Endometrium (tissue), 2 donors: ENCODE measurements around the gene DDX25.
A peak's percentile ranks its signal among the peaks of the same experiment; 100 is the strongest.
"Not testable (repeated sequence)": the region's sequence is repeated elsewhere in the genome, so short reads cannot be mapped to it uniquely, and the experiment has no call there.

Source experiments
- FAIRE-seq: peaks from 2 replicates; lab custom pipeline; 2012; peaks lifted over from hg19 to GRCh38; lab: Jason Lieb, UNC
- donor health status: control.
- donor health status: control.

Gene DDX25

DNA sequence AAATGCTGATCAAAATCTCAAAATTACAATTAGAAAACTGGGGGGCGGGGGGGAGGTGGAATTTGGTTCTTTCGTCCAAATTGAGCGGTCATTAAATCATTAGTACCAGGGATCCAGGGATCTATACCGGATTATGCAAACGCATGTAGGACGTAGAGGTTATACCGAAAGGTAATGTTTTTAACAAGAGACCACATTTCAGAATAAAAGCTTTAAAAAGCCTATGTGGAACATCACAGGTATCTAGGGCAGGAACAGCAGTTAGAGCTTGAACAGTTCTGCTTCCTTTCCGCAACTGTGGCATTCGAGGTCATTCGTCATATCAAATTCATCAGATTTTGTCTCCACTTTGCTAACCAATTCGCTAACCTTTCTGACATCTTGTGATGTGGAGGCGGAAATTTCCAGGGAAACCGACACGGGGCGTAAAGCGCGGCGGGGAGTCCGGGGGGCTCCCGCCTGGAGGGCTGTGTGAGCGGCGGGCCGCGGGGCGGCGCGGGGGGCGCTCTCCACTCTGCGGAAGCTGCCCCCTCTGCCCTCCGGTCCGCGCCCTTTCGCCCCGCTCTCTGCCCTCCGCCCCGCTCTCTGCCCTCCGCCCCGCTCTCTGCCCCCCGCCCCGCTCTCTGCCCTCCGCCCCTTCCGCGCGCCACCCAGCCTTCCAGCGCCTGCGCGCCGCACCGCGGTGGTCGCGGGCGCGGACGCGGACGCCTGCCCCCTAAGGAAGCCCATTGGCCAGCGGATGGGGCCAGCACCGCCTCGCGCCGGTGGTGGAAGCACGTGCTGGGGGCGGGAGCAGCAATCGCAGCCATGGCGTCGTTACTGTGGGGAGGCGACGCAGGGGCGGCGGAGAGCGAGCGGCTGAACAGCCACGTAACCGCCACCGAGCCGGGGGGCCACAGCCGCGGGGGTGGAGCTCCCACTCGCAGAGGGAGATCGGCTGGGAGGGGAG, at the start of gene DDX25:
DDX25 (plus strand) TSS at position 798 of the 949 bp plus-strand sequence; CDS start at position 808, 10 bp downstream.
- no peak for FAIRE-seq

DNA sequence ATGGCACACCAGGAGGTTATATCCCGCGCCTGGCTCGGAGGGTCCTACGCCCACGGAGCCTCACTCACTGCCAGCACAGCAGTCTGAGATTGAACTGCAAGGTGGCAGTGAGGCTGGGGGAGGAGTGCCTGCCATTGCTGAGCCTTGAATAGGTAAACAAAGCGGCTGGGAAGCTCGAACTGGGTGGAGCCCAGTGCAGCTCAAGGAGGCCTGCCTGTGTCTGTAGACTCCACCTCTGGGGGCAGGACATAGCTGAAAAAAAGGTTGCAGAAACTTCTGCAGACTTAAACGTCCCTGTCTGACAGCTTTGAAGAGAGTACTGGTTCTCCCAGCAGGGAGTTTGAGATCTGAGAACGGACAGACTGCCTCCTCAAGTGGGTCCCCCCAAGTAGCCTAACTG, 46.6 kb upstream of the DDX25 start:
- not testable (repeated sequence) for FAIRE-seq

DNA sequence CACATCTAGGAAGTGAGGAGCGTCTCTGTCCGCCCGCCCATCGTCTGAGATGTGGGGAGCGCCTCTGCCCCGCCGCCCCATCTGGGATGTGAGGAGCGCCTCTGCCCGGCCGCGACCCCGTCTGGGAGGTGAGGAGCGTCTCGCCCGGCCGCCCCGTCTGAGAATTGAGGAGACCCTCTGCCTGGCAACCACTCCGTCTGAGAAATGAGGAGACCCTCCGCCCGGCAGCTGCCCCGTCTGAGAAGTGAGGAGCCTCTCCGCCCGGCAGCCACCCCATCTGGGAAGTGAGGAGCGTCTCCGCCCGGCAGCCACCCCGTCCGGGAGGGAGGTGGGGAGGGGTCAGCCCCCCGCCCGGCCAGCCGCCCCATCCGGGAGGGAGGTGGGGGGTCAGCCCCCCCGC, 41.5 kb upstream of the DDX25 start:
- not testable (repeated sequence) for FAIRE-seq

DNA sequence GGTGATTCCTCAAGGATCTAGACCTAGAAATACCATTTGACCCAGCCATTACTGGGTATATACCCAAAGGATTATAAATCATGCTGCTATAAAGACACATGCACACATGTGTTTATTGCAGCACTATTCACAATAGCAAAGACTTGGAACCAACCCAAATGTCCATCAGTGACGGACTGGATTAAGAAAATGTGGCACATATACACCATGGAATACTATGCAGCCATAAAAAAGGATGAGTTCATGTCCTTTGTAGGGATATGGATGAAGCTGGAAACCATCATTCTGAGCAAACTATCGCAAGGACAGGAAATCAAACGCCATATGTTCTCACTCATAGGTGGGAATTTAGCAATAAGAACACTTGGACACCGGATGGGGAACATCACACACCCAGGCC, 39.0 kb upstream of the DDX25 start:
- not testable (repeated sequence) for FAIRE-seq

- FAIRE-seq, result no peak
Observed at GRCh38 chr11:125869521-125869920, 34.8 kb upstream of the DDX25 start.

DNA sequence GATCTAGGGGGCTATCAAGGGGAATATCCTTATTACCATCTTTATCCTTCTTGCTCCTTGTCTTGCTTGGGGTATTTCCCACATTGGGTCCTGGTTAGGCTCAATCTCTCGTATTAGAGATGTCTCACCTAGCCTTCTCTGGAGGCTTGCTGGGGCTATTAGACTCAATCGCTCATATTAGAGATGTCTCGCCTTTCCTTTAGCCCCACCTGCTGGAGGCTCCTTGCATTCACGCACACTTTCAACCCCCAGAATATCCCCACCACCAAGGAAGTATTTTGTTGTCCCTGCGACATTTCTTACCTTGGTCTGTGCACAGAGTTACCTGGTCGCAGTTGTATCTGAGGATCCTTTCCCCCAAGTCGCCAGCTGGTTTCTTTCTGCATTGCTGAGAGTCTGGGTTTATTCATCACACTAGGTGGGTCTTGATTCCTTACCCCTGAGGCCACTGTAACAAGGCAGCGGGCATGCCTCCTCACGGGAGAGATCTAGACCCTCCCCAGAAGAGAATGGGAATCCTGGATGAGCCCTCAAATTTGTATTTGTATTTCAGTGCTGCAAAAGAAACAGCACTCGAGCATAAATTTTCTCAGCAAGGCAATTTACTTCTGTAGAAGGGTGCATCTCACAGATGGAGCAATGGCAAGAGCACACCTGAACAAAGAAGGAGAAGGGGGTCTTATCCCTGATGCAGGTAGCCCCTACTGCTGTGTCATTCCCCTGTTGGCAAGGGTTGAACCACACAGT, 32.7 kb upstream of the DDX25 start:
- no peak for FAIRE-seq

- no peak for FAIRE-seq
Observed at GRCh38 chr11:125872138-125872491, 32.2 kb upstream of the DDX25 start.

GRCh38 chr11:125873881-125874555, 30.3 kb upstream of the DDX25 start:
- no peak for FAIRE-seq

DNA sequence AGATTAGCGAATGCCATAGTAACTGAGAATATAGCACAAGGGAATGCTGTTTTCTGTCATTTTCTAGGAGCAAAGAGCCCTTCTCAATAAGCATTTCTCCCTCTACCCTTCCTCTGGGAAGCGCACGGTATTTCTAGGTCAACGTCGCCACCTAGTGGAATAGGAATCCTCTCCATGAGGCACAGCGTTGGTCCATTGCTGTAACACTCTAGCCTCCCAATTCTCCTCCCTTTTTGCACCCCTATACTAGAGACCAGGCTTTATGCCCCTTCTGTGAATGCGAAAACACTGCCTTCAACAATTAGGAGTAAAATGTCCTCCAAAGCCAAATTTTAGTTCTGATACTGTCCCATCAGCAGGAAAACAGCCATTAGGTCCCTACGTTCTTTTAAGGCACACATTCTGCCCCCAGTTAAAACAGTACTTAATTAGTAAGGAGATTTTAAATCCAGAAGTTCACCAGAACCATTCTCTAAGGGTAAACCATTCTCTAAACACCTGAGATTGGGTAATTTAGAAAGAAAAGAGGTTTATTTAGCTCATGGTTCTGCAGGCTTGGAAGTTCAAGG, 29.7 kb upstream of the DDX25 start:
- FAIRE-seq, result no peak

DNA sequence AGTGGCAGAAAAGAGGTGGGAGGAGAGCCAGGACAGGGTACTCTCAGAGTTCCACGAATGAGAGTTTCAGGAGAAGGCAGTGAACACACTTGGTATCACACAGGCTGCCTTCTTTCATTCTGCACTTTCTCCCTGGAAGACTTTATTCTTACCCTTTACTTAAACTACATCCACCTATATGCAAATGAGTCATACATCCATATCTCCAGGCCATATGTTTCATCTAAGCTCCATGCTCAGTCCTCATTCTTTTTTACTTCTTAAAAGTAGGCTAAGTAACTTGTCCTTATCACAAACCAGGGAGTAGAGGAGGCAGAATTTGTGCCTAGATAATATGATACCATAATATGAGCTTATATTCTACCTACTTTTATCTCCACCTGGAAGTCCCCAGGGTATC, 23.0 kb upstream of the DDX25 start:
- FAIRE-seq, result no peak

- no peak for FAIRE-seq
Observed at GRCh38 chr11:125883375-125883774, 20.9 kb upstream of the DDX25 start.

DNA sequence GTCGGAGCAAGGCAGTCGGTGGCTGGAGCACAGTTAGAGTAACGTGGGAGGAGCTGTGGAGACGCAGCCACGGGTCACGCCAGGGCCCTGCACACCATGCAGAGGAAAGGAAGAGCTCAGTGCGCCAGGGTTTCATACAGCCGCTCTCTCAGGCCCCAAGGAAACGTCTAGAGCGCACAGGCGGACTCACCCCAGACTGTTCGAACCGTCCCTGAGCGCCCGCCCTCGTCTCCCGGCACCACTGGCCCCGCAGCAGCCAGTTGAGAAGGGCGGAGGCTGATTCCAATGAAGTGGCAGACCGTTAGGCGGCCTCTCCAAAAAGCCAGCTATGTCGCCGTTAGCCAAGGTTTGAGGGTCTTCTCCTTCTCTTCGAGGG, 17.3 kb upstream of the DDX25 start:
- FAIRE-seq, result no peak

- peak; percentile 91 for FAIRE-seq
Observed at GRCh38 chr11:125887373-125888324, 16.7 kb upstream of the DDX25 start, which contains the start of gene HYLS1. TSS of gene HYLS1 (plus strand) at chr11:125887668. CDS start at chr11:125899369, 11,701 bp downstream.

DNA sequence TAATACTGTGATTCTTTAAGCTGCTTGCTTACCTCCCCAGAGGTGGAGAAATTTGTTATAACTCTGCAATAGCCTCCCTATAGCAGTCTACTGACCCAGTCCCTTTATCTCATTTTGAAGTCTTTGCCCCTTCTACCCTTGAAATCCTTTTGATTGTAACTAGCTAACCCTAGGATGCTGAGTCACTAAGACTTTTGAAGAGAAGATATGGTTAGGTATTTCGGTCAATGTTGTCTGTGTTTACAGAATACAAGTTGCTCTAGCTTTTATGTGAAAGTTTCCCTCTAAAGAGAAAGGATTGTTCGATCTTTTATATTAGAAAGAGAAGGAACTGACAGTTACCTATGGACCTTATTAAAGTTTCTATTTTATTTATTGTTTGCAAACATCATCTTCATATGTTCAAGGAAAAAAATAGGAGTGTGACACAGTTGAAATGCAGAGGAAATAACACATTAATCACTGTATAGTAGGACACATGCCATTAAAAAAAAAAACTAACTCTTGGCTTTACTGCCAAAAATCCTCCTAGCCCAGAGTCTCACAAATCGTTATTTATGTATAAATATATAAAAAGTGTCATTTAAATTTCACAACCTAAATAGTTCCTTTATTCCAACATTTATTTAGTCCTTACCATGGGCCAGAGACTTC, 13.7 kb upstream of the DDX25 start:
- FAIRE-seq, result no peak

DNA sequence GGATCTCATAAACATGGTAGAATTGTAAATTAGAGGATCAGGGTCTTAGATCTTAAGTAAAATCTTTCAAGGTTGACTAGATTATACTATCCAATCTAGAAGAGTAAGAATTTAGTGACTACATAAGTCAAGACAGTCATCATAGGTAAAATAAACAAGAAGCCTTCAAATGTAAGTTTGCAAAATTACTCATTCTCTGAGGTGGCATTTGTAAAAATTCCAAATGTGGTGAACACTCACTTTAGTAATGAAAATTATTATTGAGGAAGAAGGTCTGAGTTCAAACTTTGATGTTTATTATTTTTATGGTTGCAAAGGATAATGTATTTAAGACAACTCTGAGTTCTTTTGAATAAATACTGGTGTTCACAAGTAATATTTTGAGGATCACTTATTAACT, 12.2 kb upstream of the DDX25 start:
- FAIRE-seq, result no peak

DNA sequence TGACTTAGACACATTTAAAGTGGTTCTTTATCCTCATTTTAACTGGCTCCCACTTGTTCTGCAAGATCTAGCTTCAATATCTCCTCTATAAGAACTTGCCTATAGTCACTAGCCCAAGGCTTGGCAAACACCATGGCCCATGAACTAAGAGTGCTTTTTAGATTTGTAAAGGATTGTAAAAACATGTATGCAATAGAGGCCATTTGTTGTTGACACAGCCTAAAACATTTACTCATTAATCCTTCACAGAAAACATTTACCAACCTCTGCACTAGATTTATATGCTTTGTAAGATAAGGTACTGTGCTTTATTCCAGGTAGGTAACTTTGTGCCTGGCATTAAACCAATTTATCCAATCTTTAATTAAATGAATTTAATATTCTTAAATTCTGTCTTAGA, 11.3 kb upstream of the DDX25 start:
- FAIRE-seq, result no peak

DNA sequence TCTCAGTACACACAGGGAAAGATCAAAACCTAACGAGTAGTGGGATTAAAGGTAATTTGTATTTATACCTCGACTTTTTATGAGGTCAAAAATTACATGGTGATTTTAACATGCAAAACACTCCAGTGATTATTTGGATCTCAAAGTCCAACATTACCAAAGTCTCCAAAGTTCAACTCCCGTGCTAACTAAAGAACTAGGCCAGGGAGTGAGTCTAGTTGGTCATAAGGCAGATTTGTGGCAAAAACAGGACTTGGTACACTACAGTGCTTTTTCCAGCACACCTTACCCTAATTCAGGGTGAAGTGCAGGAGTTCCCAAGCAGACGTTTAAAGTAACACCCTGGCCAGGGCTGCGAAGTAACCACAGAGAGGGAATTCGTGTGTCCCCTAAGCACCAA, 2.4 kb upstream of the DDX25 start:
- no peak for FAIRE-seq

DNA sequence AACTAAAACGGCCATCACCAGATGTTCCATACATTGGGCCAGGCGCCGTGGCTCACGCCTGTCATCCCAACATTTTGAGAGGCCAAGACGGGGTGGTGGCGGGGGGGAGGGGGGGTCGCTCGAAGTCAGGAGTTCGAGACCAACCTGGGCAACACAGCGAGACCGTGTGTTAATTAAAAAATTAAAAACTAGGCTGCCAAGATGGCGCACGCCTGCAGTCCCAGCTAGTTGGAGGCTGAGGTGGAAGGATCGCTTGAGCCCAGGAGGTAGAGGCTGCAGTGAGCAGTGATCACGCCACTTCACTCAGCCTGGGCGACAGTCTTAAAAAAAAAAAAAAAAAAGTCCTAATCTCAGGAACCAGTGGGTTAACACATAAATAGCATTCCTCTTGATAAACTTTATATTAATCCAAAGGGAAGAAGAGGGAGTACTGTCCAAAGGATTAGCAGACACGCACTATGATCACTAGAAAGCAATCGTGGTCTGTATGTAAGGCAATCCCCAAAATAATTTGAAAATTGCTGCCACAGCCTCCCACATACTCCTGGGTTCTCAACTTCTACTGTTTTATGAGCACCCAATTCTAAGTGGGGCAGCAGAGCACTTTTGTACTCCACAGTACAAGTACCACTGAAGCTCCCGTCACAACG, 1.9 kb upstream of the DDX25 start:
- FAIRE-seq, result no peak

- peak; percentile 29 for FAIRE-seq
Observed at GRCh38 chr11:125902927-125903710, 1.2 kb upstream of the DDX25 start, which contains the start of gene PUS3. TSS of gene PUS3 (minus strand) at chr11:125903206. CDS start at chr11:125896284, 6,922 bp downstream.
